ENCODE measurements around the gene NMT1. TPM values are rescaled to one million over a fixed set of nuclear protein-coding genes. Genes with fewer than 3 reads are reported as not detected.

The NMT1 gene
- polyA plus RNA-seq, 5 donors = 58.8 to 74.3 (median 63.0) TPM

DNA sequence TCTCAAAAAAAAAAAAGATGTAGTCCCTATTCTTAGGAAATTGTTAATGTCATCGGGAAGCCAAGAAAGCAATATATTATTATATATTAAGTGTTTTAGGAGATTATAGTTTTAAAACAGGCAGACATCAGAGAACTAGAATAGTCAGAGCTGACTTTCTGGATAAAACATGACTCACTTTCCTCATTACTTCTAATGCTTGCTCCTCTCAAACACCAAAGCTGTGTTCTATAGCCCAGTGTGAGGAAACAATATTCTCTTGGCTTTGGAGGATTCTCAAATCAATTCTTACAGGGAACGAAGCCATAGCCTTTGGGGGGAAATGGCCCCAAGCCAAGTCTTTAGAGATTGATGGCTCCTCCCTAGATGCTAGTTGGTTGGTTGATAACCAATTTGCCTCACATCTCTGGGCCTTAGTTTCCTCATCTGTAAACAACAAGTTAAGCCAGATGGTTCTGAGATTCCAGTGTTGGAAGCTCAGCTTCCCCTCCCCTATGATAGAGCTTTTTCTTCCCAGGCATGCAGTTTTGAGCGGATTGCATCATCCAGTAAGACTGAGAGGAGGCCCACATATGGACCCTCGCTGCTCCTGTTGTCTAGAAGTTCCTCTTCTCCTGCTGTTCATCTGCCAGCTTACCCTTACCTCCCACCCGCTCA, 12.4 kb downstream of the NMT1 start:
- peak; percentile 14 to 29 for DNase-seq

DNA sequence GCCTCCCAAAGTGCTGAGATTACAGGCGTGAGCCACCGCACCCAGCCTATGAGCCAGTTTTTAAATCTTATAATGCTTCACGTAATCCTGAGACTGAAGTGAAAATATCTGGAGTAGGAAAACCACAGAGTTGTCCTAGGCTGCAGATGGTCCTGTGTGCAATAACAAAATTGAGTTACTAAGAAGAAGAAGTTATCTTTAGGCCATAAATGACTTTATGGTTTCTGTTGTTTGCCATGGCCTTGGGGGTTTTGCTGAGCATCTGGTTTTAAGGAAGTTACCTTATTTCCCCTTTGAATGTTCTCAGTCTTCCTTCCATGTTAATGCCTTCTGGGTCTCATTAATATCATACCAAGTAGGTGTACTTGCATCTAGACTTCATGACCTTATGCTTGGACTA, 16.5 kb downstream of the NMT1 start:
- no peak for DNase-seq

DNA sequence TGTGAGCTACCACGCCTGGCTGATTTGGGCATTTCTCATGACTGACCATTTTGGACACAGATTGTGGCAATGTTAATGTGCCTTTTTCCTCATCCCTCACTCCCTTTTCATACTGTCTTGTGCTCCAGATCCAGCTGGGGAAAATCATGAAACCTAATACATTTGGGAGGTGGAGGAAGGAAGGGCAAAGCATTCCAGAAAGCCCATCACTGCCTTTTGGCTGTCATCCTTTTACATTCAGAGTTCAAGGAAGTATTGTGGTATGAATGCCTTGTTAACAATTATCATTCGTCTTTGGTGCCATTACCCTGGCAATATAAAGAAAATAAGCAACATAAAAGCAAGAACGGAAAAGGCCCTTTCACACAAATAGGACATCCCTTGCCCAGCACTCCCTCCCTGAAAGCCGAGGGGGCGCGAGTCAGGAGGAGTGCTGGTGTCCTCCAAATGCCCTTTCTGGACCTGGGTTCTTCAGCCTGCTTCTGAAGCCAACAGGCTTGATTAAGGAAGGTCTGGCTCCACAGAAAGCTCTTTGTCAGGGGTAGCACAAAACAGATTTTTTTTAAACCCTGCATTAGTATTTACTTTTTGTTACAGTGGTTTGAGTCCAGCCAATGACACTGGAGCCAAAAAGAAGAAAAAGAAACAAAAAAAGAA, 20.1 kb downstream of the NMT1 start:
- DNase-seq = no peak

DNA sequence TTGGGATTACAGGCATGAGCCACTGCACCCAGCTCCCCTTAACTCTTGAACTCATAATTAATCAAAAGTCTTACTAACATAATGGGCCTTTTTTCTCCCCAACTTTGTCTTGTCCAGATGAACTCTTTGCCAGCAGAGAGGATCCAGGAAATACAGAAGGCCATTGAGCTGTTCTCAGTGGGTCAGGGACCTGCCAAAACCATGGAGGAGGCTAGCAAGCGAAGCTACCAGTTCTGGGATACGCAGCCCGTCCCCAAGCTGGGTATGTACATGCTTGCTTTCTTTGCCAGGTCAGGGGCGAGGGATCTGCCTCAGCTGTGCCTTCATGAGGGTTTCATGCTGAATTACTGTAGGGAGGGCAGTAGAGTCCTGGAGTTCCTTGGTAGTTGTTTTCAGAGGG, 25.3 kb downstream of the NMT1 start:
- no peak for DNase-seq

DNA sequence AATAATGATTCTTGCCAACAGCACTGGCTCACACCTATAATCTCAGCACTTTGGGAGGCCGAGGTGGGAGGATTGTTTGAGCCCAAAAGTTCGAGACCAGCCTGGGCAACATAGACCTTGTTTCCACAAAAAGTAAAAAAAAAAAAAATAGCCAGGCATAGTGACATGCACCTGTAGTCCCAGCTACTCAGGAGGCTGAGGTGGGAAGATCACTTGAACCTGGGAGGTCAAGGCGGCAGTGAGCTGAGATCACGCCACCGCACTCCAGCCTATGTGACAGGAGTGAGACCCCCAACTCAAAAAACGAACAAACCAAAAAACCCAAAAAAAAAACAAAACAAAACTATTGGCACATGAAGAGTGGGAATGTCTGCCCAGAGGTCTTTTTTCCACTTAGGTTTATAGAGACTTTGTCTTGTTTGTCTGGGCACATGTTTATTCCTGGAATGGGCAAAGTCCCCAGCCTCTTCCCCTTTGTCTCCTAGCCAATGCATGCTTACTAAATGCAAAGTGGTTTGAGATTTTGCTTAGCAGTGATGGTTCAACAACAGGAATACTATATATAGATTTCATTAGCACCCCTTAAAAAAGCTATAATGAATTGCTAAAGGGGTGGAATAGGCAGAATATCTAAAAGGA, 25.9 kb downstream of the NMT1 start:
- no peak for DNase-seq

- no peak for DNase-seq
Measured at GRCh38 chr17:45087504-45087975, 26.4 kb downstream of the NMT1 start.

DNA sequence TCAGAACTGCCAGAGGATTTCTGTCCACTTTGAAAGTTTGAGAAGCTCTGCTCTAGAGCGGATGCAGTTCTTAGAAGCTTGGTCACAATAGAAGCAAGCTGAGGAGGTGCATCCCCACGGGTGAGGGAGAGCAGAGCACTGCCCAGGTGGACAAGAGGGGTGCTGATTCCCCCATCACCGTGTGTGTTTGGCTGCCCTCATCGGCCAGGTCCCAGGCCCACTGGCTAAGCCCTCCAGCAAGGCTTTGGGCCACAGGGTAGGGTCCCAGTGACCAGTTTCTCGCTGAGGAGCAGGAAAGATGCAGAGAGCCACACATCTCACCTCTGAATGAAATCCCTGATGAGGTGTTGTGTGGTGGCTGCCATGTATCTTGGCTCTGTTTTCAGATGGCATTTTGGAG, 26.9 kb downstream of the NMT1 start:
- DNase-seq = no peak

DNA sequence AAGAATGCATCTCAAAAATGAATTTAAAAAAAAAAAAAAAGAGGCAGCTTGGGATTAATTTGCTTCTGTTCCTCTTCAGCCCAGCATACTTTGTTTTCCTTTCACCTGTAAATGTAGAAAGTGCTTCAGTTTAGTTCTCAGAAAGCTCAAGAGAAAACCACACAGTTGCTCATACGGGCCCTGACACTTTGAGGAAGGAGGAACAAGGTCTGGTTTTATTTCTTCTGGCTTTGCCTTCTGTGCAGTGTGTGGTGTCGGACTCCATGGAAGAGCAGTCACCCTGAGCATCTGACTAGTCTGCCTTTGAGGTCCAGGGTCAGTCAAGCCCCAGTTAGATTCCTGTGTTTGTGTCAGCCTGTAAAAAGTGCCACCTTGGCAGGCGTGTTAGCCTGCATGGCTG, 27.6 kb downstream of the NMT1 start:
- DNase-seq = no peak

DNA sequence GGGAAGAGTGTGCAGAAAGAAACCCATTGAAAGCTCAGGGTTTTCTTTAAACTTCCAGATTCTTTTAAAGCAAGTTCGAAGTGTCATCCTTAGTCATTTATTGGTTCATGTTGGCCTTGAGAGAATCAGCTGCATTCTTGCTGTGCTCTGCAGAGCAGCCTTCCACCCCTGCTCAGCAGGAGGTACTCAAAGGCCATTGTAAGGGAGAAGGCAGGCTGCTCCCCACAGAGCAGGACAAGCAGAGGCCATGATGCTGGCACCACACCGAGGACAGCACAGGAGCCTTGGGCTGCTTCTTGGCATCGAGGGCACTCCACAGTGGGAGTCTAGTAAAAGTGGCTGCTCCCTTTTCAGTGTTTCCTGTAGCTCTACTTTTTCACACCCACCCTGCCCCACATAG, 29.6 kb downstream of the NMT1 start:
- DNase-seq = no peak

DNA sequence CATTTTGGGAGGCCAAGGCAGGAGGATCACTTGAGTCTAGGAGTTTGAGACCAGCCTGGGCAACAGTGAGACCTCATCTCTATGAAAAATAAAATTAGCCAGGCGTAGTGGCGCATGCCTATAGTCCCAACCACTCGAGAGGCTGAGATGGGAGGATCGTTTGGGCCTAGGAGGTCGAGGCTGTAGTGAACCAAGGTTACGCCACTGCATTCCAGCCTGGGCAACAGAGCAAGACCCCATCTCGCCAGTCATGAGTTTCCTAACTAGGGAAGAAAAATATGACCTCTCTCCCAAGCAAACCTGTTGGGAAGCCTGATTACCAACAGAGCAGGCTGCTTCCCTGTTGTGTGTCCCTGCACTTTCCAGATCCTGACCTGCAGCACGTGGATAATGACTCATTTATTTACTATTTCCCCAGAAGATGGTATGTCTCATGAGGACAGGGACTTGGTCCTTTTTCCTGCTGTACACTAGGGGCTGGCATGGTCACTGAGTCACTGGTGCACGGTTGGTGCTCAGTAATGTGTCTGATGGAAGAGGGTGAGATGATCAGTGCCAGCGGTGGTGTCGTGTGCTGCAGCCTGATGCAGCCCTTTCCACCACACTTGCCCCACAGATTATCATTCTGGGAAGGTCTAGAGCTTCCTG, 30.8 kb downstream of the NMT1 start:
- no peak for DNase-seq

DNA sequence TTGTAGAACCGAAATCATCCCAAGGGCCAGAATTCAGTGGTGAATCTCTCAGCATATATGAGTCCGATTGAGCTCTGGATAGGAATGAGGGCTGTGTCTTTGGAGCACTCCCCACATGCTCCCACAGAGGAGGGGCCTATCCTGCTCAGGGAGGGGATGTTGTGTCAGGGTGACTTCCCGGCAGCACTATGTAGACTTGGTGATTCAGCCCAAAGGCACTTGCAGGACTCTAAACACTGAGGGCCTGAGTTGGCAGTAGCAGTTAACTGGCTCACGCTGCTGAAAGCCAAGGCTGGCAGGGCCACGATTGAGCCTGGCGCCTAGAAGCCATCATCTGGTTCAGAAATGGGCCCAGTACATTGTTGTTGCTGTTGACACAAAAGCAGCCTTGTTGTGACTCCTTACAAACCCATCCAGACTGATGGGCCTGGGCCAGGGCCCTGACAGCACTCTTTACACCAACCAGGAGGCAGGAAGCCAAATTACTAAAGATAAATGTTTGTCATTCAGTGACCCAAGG, 31.9 kb downstream of the NMT1 start:
- no peak for DNase-seq

DNA sequence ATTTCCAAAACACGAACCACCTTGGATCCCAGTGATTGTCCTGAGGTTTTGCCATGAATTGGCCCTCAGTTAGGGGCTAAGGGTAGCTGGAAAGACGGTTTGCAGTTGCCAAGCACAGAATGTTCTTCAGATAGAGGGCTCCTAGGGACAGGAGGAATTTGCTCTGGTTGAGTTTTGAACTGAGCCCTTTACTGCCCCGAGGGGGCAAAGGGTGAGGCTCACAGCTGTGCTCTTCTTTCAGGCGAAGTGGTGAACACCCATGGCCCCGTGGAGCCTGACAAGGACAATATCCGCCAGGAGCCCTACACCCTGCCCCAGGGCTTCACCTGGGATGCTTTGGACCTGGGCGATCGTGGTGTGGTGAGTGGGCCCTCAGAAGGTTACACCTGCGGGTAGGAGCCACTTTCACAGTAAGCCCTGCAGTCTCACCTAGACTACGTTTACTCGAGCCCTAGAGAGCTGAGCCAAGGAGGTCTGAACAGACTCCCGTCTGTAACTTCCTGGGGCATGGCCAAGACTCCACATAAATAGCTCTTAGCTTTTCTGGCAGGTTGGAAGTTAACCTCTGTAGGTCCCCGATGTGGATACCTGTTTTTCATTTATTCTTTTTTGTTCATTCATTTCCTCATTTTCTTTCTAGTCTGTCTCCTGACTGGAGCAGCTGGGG, 32.5 kb downstream of the NMT1 start:
- DNase-seq = no peak

- no peak for DNase-seq
Measured at GRCh38 chr17:45096141-45096540, 35.0 kb downstream of the NMT1 start.

DNA sequence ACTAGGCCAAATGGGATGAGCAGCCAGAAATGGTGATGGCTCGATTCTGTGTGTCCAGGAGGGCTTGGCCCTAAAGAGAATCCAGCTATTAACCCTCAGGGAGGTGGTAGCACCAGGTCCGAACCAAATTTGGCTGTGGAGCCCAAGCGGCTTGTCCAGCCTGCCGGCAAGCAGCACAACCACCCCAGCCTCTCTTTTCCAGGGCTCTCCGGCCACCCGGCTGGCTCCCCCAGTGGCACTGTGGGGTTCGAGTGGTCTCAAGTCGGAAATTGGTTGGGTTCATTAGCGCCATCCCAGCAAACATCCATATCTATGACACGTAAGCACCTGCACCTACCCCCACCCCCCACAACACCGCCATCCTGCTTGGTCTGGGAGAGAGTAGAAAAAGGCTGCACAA, 35.8 kb downstream of the NMT1 start:
- DNase-seq = no peak

- DNase-seq = no peak
Measured at GRCh38 chr17:45098081-45098868, 37.2 kb downstream of the NMT1 start.

DNA sequence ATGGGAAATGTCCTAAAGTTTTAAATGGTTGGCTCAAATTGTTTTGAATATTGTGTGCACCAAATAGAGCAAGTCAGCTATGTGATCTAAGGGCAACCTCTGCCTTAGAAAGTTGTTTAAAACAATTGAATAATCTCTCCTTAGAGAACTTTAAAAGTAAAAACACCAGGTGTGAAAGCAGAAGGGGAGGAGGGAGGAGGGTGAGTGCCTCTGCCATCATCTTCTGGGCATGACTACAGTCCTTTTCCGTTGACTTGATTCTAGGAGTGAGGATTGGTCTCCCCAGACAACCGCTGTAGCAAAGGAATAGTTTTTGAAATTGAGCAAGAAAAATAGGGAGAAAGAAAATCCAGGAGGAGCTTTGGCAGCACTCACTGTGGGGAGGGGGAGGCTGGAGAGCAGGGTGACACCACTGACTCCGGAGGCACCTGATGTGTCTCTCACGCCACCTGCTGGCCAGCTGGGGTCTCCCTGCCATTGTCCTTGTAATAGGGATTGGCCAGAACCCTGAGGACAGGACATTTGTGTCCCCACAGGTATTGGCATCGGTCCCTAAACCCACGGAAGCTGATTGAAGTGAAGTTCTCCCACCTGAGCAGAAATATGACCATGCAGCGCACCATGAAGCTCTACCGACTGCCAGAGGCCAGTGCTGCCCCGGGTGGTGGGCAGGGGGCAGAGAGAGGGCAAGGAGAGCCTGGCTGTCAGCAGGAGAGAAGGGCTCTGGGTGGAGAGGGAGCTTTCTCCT, 37.9 kb downstream of the NMT1 start:
- DNase-seq = peak; percentile 55 to 66

- DNase-seq = no peak
Measured at GRCh38 chr17:45101546-45101882, 40.4 kb downstream of the NMT1 start.

DNA sequence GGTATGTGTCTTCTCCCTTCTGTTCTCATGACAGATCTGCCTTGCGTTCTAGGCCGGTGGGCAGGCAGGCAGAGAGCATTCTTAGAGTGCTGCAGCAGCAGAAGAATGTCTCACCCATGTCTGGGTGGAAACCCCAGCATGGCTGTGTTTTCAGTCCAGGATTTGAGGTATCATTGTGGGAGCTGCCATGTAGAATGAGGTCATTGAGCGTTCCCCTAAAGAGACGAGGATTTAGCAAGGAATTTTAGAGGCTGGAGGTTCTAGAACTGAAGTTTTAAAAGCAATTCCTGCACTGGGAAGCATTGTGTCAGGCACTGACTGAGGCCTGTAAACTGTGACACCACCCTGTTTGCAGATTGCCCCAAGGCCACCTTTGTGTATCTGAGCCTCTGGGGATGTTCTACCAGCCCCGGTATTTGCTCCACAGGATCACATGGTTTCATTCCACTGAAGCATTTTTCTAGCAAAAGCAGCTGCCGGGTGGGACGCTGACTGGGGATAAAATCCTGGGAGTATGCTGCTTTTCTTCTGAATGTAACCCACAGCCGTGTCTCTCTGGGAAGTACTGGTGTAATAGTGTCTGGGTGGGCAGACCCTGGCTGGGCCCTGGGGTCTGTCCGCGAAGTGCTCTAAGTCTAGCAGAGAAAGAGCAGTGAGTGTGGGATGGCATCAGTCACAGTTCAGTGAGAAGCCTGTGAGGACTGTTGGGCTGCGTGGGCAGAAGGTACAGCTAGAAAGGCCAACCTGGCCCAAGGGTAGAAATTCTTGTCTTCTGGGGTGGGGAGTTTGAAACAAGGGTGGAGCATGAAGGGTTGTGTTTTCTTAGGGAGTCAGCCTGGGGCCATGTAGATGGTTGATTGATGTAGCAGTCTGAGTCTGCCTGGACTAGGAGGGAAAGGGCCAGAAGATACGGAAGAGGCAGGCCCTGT, 41.0 kb downstream of the NMT1 start:
- DNase-seq = no peak

GRCh38 chr17:45102856-45103255, 41.7 kb downstream of the NMT1 start:
- DNase-seq = no peak

All from right lung (tissue), 5 donors.